Mesothelial cell of epicardium (in vitro differentiated cells): ENCODE data around the gene TRDMT1. TPM values are rescaled to one million over a fixed set of nuclear protein-coding genes. Genes with fewer than 3 reads are reported as not detected.

ENCODE experiments used
- DNase-seq, 2 experiments: peaks; one replicate each; pipeline ENCODE4 v3.0.0; 2021; ENCODE audit warnings: low spot score in 2 of 2; ENCODE audit not compliant: unreplicated experiment in 2 of 2
- H3K27ac Mint-ChIP-seq: 2 replicates; pipeline ENCODE4 v1.8.0; 2021; ENCODE audit warnings: mixed read lengths
- H3K27me3 Mint-ChIP-seq: 2 replicates; pipeline ENCODE4 v1.8.0; 2021; ENCODE audit warnings: low read depth, mixed read lengths
- H3K36me3 Mint-ChIP-seq: 2 replicates; pipeline ENCODE4 v1.8.0; 2021; ENCODE audit warnings: mixed read lengths
- H3K4me1 Mint-ChIP-seq: 2 replicates; pipeline ENCODE4 v1.8.0; 2021; ENCODE audit warnings: mixed read lengths
- H3K4me3 Mint-ChIP-seq: 2 replicates; pipeline ENCODE4 v1.8.0; 2021; ENCODE audit warnings: mild to moderate bottlenecking, moderate library complexity, mixed read lengths
- H3K9me3 Mint-ChIP-seq: 2 replicates; pipeline ENCODE4 v1.8.0; 2021; ENCODE audit warnings: mixed read lengths
- total RNA-seq: library from RNA; stranded (reverse); gene quantifications from 3 replicates; pipeline ENCODE4 v1.2.1, GENCODE V29; 2021
- TF ChIP-seq, protein P1 (sequence below): fragments of 200-600 bp; sonication (generic); IDR thresholded peaks from one replicate; pipeline ENCODE4 v1.5.0; 2021; ENCODE audit warnings: antibody characterized with exemption; ENCODE audit not compliant: unreplicated experiment

Gene TRDMT1
- total RNA-seq, 1 donor from 2014 or later = 8.2 TPM

DNA sequence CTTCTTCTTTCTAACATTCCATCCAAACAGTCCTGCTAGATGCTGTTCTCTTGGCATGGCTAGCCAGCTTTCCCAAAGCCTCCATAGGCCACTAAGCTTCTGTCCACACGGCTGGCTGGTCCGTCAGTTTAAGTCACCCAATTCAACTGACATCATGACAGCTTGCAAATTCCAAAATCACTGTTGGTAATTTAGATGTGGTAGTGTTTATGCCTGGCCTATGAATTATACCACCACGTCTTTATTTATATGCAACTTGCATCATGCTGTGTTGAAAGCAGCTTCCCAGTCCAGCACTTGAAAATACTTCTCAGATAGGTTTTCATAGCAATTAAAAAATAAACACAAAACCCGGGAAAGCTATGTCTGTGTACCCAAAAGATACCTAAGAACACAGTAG, 24.3 kb upstream of the TRDMT1 start:
- peaks cover 11% of the 10 kb centered on the region for H3K9me3 Mint-ChIP-seq
- peaks cover 35% of the 10 kb centered on the region for H3K27me3 Mint-ChIP-seq

DNA sequence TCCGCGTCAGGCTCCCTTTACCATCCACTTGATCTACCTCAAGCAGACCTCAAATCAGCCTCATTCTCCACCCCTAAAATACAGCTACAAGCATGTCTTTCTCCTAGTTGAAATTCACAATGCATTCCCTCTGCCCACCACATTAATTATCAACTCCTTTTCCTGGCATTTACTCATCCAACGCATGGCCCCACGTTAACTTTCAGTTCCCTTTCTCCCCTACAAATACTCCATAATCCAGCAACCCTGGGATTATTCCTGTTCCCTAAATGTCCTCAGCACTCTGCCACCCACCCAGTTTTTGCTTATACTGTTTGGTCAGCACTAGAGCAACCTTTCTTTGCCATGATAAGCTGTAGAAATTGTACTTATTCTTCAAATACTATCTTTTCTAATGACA, 20.9 kb upstream of the TRDMT1 start:
- Mint-ChIP-seq H3K4me3 (no peak overlapping the region), H3K4me1 (peaks cover 14% of the 10 kb centered on the region), H3K27ac (no peak overlapping the region), H3K9me3 (peaks cover 11% of the 10 kb centered on the region), H3K36me3 (no peaks in the 10 kb centered on the region), H3K27me3 (peaks cover 12% of the 10 kb centered on the region)
- DNase-seq = no peak
- TF ChIP-seq, protein P1, sequence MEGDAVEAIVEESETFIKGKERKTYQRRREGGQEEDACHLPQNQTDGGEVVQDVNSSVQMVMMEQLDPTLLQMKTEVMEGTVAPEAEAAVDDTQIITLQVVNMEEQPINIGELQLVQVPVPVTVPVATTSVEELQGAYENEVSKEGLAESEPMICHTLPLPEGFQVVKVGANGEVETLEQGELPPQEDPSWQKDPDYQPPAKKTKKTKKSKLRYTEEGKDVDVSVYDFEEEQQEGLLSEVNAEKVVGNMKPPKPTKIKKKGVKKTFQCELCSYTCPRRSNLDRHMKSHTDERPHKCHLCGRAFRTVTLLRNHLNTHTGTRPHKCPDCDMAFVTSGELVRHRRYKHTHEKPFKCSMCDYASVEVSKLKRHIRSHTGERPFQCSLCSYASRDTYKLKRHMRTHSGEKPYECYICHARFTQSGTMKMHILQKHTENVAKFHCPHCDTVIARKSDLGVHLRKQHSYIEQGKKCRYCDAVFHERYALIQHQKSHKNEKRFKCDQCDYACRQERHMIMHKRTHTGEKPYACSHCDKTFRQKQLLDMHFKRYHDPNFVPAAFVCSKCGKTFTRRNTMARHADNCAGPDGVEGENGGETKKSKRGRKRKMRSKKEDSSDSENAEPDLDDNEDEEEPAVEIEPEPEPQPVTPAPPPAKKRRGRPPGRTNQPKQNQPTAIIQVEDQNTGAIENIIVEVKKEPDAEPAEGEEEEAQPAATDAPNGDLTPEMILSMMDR = no peak

More for the DNA sequence above, 24.3 kb upstream of the TRDMT1 start:
- TF ChIP-seq, protein P1 = no peak
- Mint-ChIP-seq H3K4me3 (no peak overlapping the region), H3K36me3 (no peaks in the 10 kb centered on the region), H3K4me1 (peaks cover 27% of the 10 kb centered on the region), H3K27ac (no peak overlapping the region)
- DNase-seq = no peak

DNA sequence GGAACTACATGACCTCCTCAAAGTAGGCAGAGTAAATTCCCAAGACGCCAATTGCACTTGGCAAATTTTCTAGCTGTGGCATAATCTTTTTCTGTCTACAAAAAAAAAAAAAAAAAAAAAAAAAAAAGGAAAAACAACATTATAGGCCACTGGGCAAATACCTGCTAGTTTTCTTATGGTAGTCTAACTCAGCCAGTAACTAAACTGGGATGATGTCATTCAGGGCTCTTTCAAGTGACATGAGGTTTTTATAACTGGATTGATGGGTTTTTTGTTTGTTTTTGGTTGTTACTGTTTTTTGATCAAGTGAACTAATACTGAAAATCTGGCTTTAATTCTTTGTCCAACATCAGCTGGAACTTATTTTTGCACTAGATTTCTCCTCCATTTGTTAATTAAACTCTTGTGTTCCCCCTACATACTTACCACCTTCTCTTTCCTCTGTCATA, 19.2 kb upstream of the TRDMT1 start:
- H3K4me3 Mint-ChIP-seq = no peak overlapping the region
- peaks cover 2% of the 10 kb centered on the region for H3K27me3 Mint-ChIP-seq
- peaks cover 11% of the 10 kb centered on the region for H3K9me3 Mint-ChIP-seq
- peak overlapping the region; percentile 30 for H3K27ac Mint-ChIP-seq
- peaks cover 14% of the 10 kb centered on the region for H3K4me1 Mint-ChIP-seq
- no peak for DNase-seq
- TF ChIP-seq, protein P1 = no peak
- no peaks in the 10 kb centered on the region for H3K36me3 Mint-ChIP-seq

DNA sequence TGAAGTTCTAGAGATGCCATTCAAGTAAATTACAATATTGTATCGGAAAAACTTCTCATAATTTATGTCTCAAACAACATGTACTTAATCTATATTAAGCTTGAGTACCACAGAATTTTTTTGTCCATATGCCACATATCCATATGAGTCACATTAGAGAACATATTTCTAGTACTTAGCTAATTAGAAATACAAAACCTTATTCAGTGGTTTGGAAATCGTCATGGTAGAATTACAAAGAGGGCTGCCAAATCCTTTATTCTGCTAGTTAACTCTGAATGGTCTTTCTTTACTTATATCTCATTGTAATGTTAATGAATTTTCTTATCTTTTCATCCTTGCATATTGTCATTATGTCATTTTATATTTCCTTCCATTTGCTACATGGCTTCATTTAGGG, 17.6 kb upstream of the TRDMT1 start:
- Mint-ChIP-seq H3K4me3 (no peak overlapping the region), H3K9me3 (peaks cover 11% of the 10 kb centered on the region), H3K36me3 (no peaks in the 10 kb centered on the region), H3K27ac (no peak overlapping the region), H3K27me3 (no peaks in the 10 kb centered on the region), H3K4me1 (peaks cover 21% of the 10 kb centered on the region)
- TF ChIP-seq, protein P1 = no peak
- DNase-seq = no peak

DNA sequence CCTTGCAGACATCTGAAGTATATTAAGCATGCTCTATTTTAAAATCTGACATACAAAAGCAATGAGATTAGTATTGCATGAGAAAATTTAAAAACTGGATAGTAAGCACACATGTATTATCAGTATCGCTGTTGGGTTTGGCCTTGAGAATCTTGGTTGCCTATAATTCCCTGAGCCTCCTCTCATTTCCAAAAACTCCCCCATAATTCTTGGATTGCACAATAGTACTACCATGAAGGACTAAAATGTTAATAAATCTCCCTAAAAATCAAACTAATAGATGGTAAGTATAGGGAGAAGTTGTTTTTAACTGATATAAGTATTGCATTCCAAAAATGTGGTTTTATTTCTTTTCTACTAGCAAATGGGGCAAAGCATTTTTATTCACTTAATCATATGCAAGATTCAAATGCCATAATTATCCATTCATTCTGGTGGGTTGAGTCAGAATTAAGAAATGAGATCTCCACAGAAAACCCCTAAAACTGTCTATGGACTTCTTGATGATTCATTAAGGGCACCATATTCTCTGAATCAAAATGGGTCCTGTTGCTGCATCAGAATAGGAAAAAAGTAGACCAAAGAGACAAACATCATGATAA, 16.3 kb upstream of the TRDMT1 start:
- H3K36me3 Mint-ChIP-seq = no peaks in the 10 kb centered on the region
- no peak overlapping the region for H3K4me3 Mint-ChIP-seq
- no peak for DNase-seq
- peaks cover 29% of the 10 kb centered on the region for H3K4me1 Mint-ChIP-seq
- TF ChIP-seq, protein P1 = no peak
- no peaks in the 10 kb centered on the region for H3K27me3 Mint-ChIP-seq
- no peak overlapping the region for H3K27ac Mint-ChIP-seq
- H3K9me3 Mint-ChIP-seq = no peaks in the 10 kb centered on the region
